Dermis blood vessel endothelial cell (primary cell): Measurements from ENCODE around the gene FBXO44. TPM values are rescaled to one million over a fixed set of nuclear protein-coding genes. Genes with fewer than 3 reads are reported as not detected.

Experiments used
- total RNA-seq: library from RNA; depleted of rRNA; stranded (reverse); fragments of >200 nt; gene quantifications from 2 replicates; pipeline ENCODE4 v1.2.3, GENCODE V29; 2014

FBXO44 gene
- total RNA-seq, 1 donor from 2014 or later: 15.8 TPM

Other genes starting within 250 kb of the FBXO44 start
- 0.09 TPM in 1 of 2 replicates, not detected in the other for gene DISP3, start 175.7 kb upstream of the FBXO44 start, total RNA-seq
- 1.7 and 1.9 TPM in 2 replicates for gene FBXO2, start 448 bp upstream of the FBXO44 start, total RNA-seq
- gene FBXO6, start 9.3 kb downstream of the FBXO44 start, total RNA-seq: 1.4 and 3.6 TPM in 2 replicates
- gene MAD2L2, start 26.3 kb downstream of the FBXO44 start, total RNA-seq: 34.9 and 45.3 TPM in 2 replicates
- gene DRAXIN, start 36.8 kb downstream of the FBXO44 start, total RNA-seq: 0.14 and 0.17 TPM in 2 replicates
- 47.5 and 57.1 TPM in 2 replicates for gene AGTRAP, start 81.3 kb downstream of the FBXO44 start, total RNA-seq
- 0.05 TPM in 1 of 2 replicates, not detected in the other for gene C1orf167, start 107.3 kb downstream of the FBXO44 start, total RNA-seq
- 46.3 and 52.4 TPM in 2 replicates for gene MTHFR, start 151.1 kb downstream of the FBXO44 start, total RNA-seq
- gene CLCN6, start 151.3 kb downstream of the FBXO44 start, total RNA-seq: 13.9 and 19.9 TPM in 2 replicates
- gene NPPA, start 192.9 kb downstream of the FBXO44 start, total RNA-seq: not detected in 2 replicates
- gene NPPB, start 204.1 kb downstream of the FBXO44 start, total RNA-seq: not detected in 2 replicates